ENCODE results near the gene KMT2A.

Gene KMT2A

GRCh38 chr11:118533769-118534729 lies 97.8 kb downstream of the KMT2A start:
- H3K4me3 ChIP-seq (ENCODE audit: low read depth in 1 of 2, low read length in 1 of 2), result no peak overlapping the region
- no peaks in the 10 kb centered on the region for H3K36me3 ChIP-seq
- H3K9me3 ChIP-seq, result no peaks in the 10 kb centered on the region
- no peak overlapping the region for H3K27ac ChIP-seq
- H3K27me3 ChIP-seq, result peaks cover 32% of the 10 kb centered on the region
- peaks cover 14 to 16% of the 10 kb centered on the region in 2 experiments for H3K4me1 ChIP-seq (ENCODE audit: control insufficient read depth in 1 of 2, insufficient read depth in 1 of 2, low read depth in 1 of 2, low read length in 1 of 2)
- TF ChIP-seq CTCF (IDR thresholded peaks at IDR 0.05), result no peak

DNA sequence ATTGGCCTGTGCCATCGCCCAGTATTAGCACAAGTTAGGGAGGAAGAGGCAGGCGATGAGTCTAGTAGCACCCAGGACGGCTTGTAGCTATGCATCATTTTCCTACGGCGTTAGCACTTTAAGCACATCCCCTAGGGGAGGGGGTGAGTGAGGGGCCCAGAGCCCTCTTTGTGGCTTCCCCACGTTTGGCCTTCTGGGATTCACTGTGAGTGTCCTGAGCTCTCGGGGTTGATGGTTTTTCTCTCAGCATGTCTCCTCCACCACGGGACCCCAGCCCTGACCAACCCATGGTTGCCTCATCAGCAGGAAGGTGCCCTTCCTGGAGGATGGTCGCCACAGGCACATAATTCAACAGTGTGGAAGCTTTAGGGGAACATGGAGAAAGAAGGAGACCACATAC lies 99.0 kb downstream of the KMT2A start:
- H3K4me1 ChIP-seq (ENCODE audit: control insufficient read depth in 1 of 2, insufficient read depth in 1 of 2, low read depth in 1 of 2, low read length in 1 of 2), result peaks cover 13% of the 10 kb centered on the region in 2 experiments
- H3K4me3 ChIP-seq (ENCODE audit: low read depth in 1 of 2, low read length in 1 of 2), result no peak overlapping the region
- H3K27me3 ChIP-seq, result peaks cover 20% of the 10 kb centered on the region
- H3K36me3 ChIP-seq, result no peaks in the 10 kb centered on the region
- no peaks in the 10 kb centered on the region for H3K9me3 ChIP-seq
- H3K27ac ChIP-seq, result no peak overlapping the region
- no peak for TF ChIP-seq CTCF (IDR thresholded peaks at IDR 0.05)

GRCh38 chr11:118536726-118537125 lies 100.4 kb downstream of the KMT2A start:
- no peak for TF ChIP-seq CTCF (IDR thresholded peaks at IDR 0.05)
- Histone ChIP-seq H3K27ac (no peak overlapping the region), H3K4me1 (ENCODE audit: control insufficient read depth in 1 of 2, insufficient read depth in 1 of 2, low read depth in 1 of 2, low read length in 1 of 2) (no peaks in the 10 kb centered on the region), H3K9me3 (no peaks in the 10 kb centered on the region), H3K36me3 (no peaks in the 10 kb centered on the region), H3K4me3 (ENCODE audit: low read depth in 1 of 2, low read length in 1 of 2) (no peak overlapping the region), H3K27me3 (peaks cover 5% of the 10 kb centered on the region)

GRCh38 chr11:118537409-118537980 lies 101.2 kb downstream of the KMT2A start:
- Histone ChIP-seq H3K36me3 (no peaks in the 10 kb centered on the region), H3K4me1 (ENCODE audit: control insufficient read depth in 1 of 2, insufficient read depth in 1 of 2, low read depth in 1 of 2, low read length in 1 of 2) (no peaks in the 10 kb centered on the region), H3K27ac (no peak overlapping the region), H3K4me3 (ENCODE audit: low read depth in 1 of 2, low read length in 1 of 2) (no peak overlapping the region), H3K27me3 (no peaks in the 10 kb centered on the region), H3K9me3 (no peaks in the 10 kb centered on the region)
- no peak for TF ChIP-seq CTCF (IDR thresholded peaks at IDR 0.05)

DNA sequence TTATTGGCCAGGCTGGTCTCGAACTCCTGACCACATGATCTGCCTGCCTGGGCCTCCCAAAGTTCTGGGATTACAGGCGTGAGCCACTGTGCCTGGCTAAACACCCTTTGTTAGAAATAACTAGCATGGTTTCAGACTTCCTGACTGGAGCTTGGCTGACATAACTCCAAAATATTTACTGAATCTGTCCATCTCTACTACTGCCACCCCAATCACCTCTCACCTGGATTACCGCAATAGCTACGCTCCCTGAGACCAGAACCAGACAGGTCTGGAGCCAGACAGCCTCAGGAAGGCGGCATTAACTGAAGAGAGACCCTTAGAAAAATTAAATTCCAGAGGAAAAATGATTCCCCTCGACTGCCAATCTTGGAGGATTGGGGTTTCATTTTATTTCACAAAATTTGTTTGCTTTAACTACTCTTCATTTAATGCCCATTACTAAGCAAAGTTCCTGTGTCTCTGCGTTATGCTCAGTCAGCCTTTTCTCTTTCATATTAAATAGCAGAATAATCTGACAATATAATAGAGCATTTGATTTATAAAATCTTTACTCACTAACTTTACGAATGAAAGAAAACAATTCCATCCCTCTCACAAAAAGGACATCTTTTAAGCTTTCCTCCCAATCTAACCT lies 107.8 kb downstream of the KMT2A start:
- no peaks in the 10 kb centered on the region for H3K4me1 ChIP-seq (ENCODE audit: control insufficient read depth in 1 of 2, insufficient read depth in 1 of 2, low read depth in 1 of 2, low read length in 1 of 2)
- H3K9me3 ChIP-seq, result no peaks in the 10 kb centered on the region
- H3K36me3 ChIP-seq, result peaks cover 17% of the 10 kb centered on the region
- no peak overlapping the region for H3K27ac ChIP-seq
- no peak for TF ChIP-seq CTCF (IDR thresholded peaks at IDR 0.05)
- no peaks in the 10 kb centered on the region for H3K27me3 ChIP-seq
- no peak overlapping the region for H3K4me3 ChIP-seq (ENCODE audit: low read depth in 1 of 2, low read length in 1 of 2)

All from neutrophil (primary cell).